GM12874 (cell line): ENCODE data around the gene ASB13.

Source experiments
- CTCF ChIP-seq: IDR thresholded peaks from 2 replicates; pipeline ENCODE4 v1.5.1; 2011; ENCODE audit warnings: low read depth, mild to moderate bottlenecking, control low read depth, low read length, moderate library complexity; ENCODE audit not compliant: insufficient read depth

Gene ASB13

GRCh38 chr10:5659702-5660528 is 6.5 kb downstream of the ASB13 start:
- TF ChIP-seq CTCF, result no peak

GRCh38 chr10:5658871-5659618 is 7.3 kb downstream of the ASB13 start:
- TF ChIP-seq CTCF, result no peak

GRCh38 chr10:5656737-5657579 is 9.4 kb downstream of the ASB13 start:
- no peak for TF ChIP-seq CTCF

- no peak for TF ChIP-seq CTCF
These were observed 11.3 kb downstream of the ASB13 start for GRCh38 chr10:5655121-5655520.

- no peak for TF ChIP-seq CTCF
These were observed 12.1 kb downstream of the ASB13 start for GRCh38 chr10:5654218-5654755.

GRCh38 chr10:5652746-5653145 is 13.6 kb downstream of the ASB13 start:
- TF ChIP-seq CTCF, result no peak

- no peak for TF ChIP-seq CTCF
These were observed 15.0 kb downstream of the ASB13 start for GRCh38 chr10:5651388-5651764.
